ENCODE measurements around the gene YEATS2.

- TF ChIP-seq POLR2A (IDR thresholded peaks at IDR 0.05): no peak
- TF ChIP-seq, protein P1, sequence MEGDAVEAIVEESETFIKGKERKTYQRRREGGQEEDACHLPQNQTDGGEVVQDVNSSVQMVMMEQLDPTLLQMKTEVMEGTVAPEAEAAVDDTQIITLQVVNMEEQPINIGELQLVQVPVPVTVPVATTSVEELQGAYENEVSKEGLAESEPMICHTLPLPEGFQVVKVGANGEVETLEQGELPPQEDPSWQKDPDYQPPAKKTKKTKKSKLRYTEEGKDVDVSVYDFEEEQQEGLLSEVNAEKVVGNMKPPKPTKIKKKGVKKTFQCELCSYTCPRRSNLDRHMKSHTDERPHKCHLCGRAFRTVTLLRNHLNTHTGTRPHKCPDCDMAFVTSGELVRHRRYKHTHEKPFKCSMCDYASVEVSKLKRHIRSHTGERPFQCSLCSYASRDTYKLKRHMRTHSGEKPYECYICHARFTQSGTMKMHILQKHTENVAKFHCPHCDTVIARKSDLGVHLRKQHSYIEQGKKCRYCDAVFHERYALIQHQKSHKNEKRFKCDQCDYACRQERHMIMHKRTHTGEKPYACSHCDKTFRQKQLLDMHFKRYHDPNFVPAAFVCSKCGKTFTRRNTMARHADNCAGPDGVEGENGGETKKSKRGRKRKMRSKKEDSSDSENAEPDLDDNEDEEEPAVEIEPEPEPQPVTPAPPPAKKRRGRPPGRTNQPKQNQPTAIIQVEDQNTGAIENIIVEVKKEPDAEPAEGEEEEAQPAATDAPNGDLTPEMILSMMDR (IDR thresholded peaks at IDR 0.05): no peak
Measured at GRCh38 chr3:183701744-183702143, 4.1 kb downstream of the YEATS2 start.

Measured in right lobe of liver (tissue), 4 donors.